ENCODE measurements around the gene BBS4. TPM values are rescaled to one million over a fixed set of nuclear protein-coding genes. Genes with fewer than 3 reads are reported as not detected.

The BBS4 gene
- polyA plus RNA-seq, 1 donor (not counting 4 experiments of a cell fraction or from before 2014, with no cell fraction given), result 16.5 TPM

GRCh38 chr15:72760590-72761260 is 74.7 kb downstream of the BBS4 start:
- Histone ChIP-seq H4K20me1 (ENCODE audit: control insufficient read depth, extremely low read depth, insufficient read depth, low read length) (no peaks in the 10 kb centered on the region), H3K9me3 (ENCODE audit: control insufficient read depth, low read depth, low read length) (no peaks in the 10 kb centered on the region), H3K36me3 (ENCODE audit: control insufficient read depth in 2 of 2, extremely low read depth in 1 of 2, insufficient read depth in 2 of 2, low read length in 2 of 2) (peaks cover 9 to 13% of the 10 kb centered on the region in 2 experiments), H2AFZ (ENCODE audit: control insufficient read depth, low read length) (no peak overlapping the region), H3K27me3 (ENCODE audit: control insufficient read depth, extremely low read depth, insufficient read depth, low read length) (no peaks in the 10 kb centered on the region), H3K79me2 (ENCODE audit: control insufficient read depth, insufficient read depth, low read length) (no peaks in the 10 kb centered on the region), H3K9ac (ENCODE audit: control insufficient read depth, extremely low read depth, insufficient read depth, low read length) (no peak overlapping the region), H3K9me1 (ENCODE audit: control insufficient read depth, extremely low read depth, insufficient read depth, low read length) (no peaks in the 10 kb centered on the region), H3K4me2 (ENCODE audit: control insufficient read depth, extremely low read depth, insufficient read depth, low read depth, low read length) (no peak overlapping the region), H3K27ac (ENCODE audit: control insufficient read depth, insufficient read depth, low read length) (no peak overlapping the region), H3K4me3 (ENCODE audit: control insufficient read depth in 2 of 3, extremely low read depth in 1 of 3, insufficient read depth in 2 of 3, low read depth in 1 of 3, low read length in 3 of 3) (no peak overlapping the region), H3K4me1 (ENCODE audit: control insufficient read depth, extremely low read depth, insufficient read depth, low read length) (peaks cover 3% of the 10 kb centered on the region)
- no peak for DNase-seq (ENCODE audit: low read depth, low spot score)
- no peak for FAIRE-seq
- TF ChIP-seq CTCF (optimal IDR thresholded peaks at IDR 0.05 in 1 of 3, IDR thresholded peaks at IDR 0.05 in 1 of 3, conservative IDR thresholded peaks at IDR 0.05 in 1 of 3; ENCODE audit: extremely low read depth in 1 of 3, insufficient read depth in 2 of 3, low read length in 3 of 3) (no peak), EZH2 (IDR thresholded peaks at IDR 0.05; ENCODE audit: low read length) (no peak)
- dilution Hi-C loops (cut with MboI; ENCODE audit: extremely low pct_ligation_motif_present, low sequenced_read_pairs), result no loop called here

GRCh38 chr15:72764656-72765055 is 78.6 kb downstream of the BBS4 start:
- no peak overlapping the region for H3K4me3 ChIP-seq (ENCODE audit: control insufficient read depth in 2 of 3, extremely low read depth in 1 of 3, insufficient read depth in 2 of 3, low read depth in 1 of 3, low read length in 3 of 3)
- dilution Hi-C loops (cut with MboI; ENCODE audit: extremely low pct_ligation_motif_present, low sequenced_read_pairs), result no loop called here
- FAIRE-seq (no peak), DNase-seq (ENCODE audit: low read depth, low spot score) (no peak)
- peaks cover 2% of the 10 kb centered on the region for H3K79me2 ChIP-seq (ENCODE audit: control insufficient read depth, insufficient read depth, low read length)
- peaks cover 1% of the 10 kb centered on the region for H3K9me3 ChIP-seq (ENCODE audit: control insufficient read depth, low read depth, low read length)
- TF ChIP-seq CTCF (optimal IDR thresholded peaks at IDR 0.05 in 1 of 3, IDR thresholded peaks at IDR 0.05 in 1 of 3, conservative IDR thresholded peaks at IDR 0.05 in 1 of 3; ENCODE audit: extremely low read depth in 1 of 3, insufficient read depth in 2 of 3, low read length in 3 of 3) (no peak), EZH2 (IDR thresholded peaks at IDR 0.05; ENCODE audit: low read length) (no peak)
- H3K27ac ChIP-seq (ENCODE audit: control insufficient read depth, insufficient read depth, low read length), result no peak overlapping the region
- peaks cover 8 to 10% of the 10 kb centered on the region in 2 experiments for H3K36me3 ChIP-seq (ENCODE audit: control insufficient read depth in 2 of 2, extremely low read depth in 1 of 2, insufficient read depth in 2 of 2, low read length in 2 of 2)
- no peaks in the 10 kb centered on the region for H4K20me1 ChIP-seq (ENCODE audit: control insufficient read depth, extremely low read depth, insufficient read depth, low read length)
- no peak overlapping the region for H3K9ac ChIP-seq (ENCODE audit: control insufficient read depth, extremely low read depth, insufficient read depth, low read length)
- no peaks in the 10 kb centered on the region for H3K27me3 ChIP-seq (ENCODE audit: control insufficient read depth, extremely low read depth, insufficient read depth, low read length)
- no peak overlapping the region for H3K4me2 ChIP-seq (ENCODE audit: control insufficient read depth, extremely low read depth, insufficient read depth, low read depth, low read length)
- no peaks in the 10 kb centered on the region for H3K4me1 ChIP-seq (ENCODE audit: control insufficient read depth, extremely low read depth, insufficient read depth, low read length)
- H3K9me1 ChIP-seq (ENCODE audit: control insufficient read depth, extremely low read depth, insufficient read depth, low read length), result no peaks in the 10 kb centered on the region
- no peak overlapping the region for H2AFZ ChIP-seq (ENCODE audit: control insufficient read depth, low read length)

All from keratinocyte (primary cell).